HG02798 (cell line): ENCODE results near the gene HBA2.
"Not testable (repeated sequence)": the region's sequence is repeated elsewhere in the genome, so short reads cannot be mapped to it uniquely, and the experiment has no call there.

Source experiments
- ATAC-seq: cut with Tn5 transposase; IDR thresholded peaks from one replicate; pipeline ENCODE4 v1.9.1; 2021; ENCODE audit warnings: mild to moderate bottlenecking; ENCODE audit not compliant: unreplicated experiment, poor library complexity

HBA2 gene

GRCh38 chr16:172374-172941, at the start of gene HBA2:
Gene HBA2, plus strand, starts transcription at chr16:172876. Its CDS starts 37 bp downstream, at chr16:172913.
- not testable (repeated sequence) for ATAC-seq

GRCh38 chr16:123558-124350, 48.9 kb upstream of the HBA2 start:
- not testable (repeated sequence) for ATAC-seq

- no peak for ATAC-seq
Observed at GRCh38 chr16:125011-125410, 47.7 kb upstream of the HBA2 start.

GRCh38 chr16:129075-129474, 43.6 kb upstream of the HBA2 start:
- ATAC-seq, result no peak

- no peak for ATAC-seq
Observed at GRCh38 chr16:130533-131173, 42.0 kb upstream of the HBA2 start.

GRCh38 chr16:132120-132519, 40.6 kb upstream of the HBA2 start:
- ATAC-seq, result no peak

- ATAC-seq, result no peak
Observed at GRCh38 chr16:133716-134115, 39.0 kb upstream of the HBA2 start.

- ATAC-seq, result no peak
Observed at GRCh38 chr16:138049-138417, 34.6 kb upstream of the HBA2 start.

GRCh38 chr16:140175-140857, 32.4 kb upstream of the HBA2 start:
- no peak for ATAC-seq

- no peak for ATAC-seq
Observed at GRCh38 chr16:142405-142967, 30.2 kb upstream of the HBA2 start.

- ATAC-seq, result no peak
Observed at GRCh38 chr16:143047-143446, 29.6 kb upstream of the HBA2 start.

- ATAC-seq, result no peak
Observed at GRCh38 chr16:143456-143855, 29.2 kb upstream of the HBA2 start.

- no peak for ATAC-seq
Observed at GRCh38 chr16:144797-145252, 27.9 kb upstream of the HBA2 start.

GRCh38 chr16:146646-147045, 26.0 kb upstream of the HBA2 start:
- no peak for ATAC-seq

- no peak for ATAC-seq
Observed at GRCh38 chr16:149024-149660, 23.5 kb upstream of the HBA2 start.

- no peak for ATAC-seq
Observed at GRCh38 chr16:152141-153128, 20.2 kb upstream of the HBA2 start, which contains the start of gene HBZ. Gene HBZ, plus strand, starts transcription at chr16:152644. Its CDS starts 266 bp downstream, at chr16:152910.

GRCh38 chr16:153129-153521, 19.6 kb upstream of the HBA2 start:
- not testable (repeated sequence) for ATAC-seq

GRCh38 chr16:153550-154216, 19.0 kb upstream of the HBA2 start:
- ATAC-seq, result not testable (repeated sequence)
